ENCODE measurements around the gene MCIDAS. TPM values are rescaled to one million over a fixed set of nuclear protein-coding genes. Genes with fewer than 3 reads are reported as not detected.

The MCIDAS gene
- polyA plus RNA-seq, 3 donors = 0.06 to 0.21 (median 0.11) TPM

- 46 to 72% (median 49%) methylated on average over 7 of the region's 7 CpGs for WGBS, 3 donors
- no peak overlapping the region for H3K27ac ChIP-seq (ENCODE audit: low read depth, low read length)
Observed at GRCh38 chr5:55223812-55224240, 3.3 kb downstream of the MCIDAS start.

DNA sequence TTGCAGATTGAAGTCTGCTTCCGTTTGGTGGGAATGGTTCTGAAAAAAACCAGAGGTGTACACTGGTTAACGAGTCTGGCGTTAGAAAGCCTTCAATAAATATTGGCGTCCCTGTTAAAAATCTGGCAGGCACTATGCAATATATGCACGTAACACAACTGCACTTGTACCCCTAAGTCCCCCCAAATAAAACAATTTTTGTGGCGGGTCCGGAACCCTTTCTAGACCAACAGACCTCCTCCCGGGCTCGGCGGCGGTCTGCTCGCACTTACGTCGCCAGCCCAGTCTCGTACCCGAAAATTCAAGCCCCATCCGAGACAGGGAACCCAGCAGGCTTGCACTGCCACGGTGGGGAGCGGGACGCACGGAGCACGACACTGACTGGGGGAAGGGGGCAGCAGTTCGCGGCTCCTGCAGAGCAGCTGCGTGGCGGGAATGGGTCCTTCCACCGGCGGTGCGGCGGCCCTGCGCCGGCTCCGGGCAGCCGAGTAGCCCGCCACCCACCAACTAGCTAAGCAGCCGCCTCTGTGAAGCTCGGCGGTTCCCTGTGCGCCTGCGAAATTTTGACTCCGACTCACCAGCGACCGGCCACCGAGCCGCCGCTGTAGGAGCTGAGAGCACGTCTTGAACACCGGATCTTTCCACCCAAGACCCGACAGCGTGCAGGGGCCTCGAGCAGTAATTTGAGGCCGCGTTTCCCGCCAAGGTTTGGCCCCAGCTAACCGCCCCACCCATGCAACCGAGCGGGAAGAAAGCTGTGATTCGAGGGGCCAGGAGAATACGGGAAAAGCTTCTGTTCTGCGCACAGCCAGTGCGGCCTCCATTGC is 3.9 kb downstream of the MCIDAS start:
- WGBS, 3 donors = 9 to 39% (median 16%) methylated on average over 61 of the region's 61 CpGs
- H3K27ac ChIP-seq (ENCODE audit: low read depth, low read length) = no peak overlapping the region

GRCh38 chr5:55222092-55222984 is 4.8 kb downstream of the MCIDAS start:
- no peak overlapping the region for H3K27ac ChIP-seq (ENCODE audit: low read depth, low read length)
- 14 to 46% (median 20%) methylated on average over 30 of the region's 30 CpGs for WGBS, 3 donors

DNA sequence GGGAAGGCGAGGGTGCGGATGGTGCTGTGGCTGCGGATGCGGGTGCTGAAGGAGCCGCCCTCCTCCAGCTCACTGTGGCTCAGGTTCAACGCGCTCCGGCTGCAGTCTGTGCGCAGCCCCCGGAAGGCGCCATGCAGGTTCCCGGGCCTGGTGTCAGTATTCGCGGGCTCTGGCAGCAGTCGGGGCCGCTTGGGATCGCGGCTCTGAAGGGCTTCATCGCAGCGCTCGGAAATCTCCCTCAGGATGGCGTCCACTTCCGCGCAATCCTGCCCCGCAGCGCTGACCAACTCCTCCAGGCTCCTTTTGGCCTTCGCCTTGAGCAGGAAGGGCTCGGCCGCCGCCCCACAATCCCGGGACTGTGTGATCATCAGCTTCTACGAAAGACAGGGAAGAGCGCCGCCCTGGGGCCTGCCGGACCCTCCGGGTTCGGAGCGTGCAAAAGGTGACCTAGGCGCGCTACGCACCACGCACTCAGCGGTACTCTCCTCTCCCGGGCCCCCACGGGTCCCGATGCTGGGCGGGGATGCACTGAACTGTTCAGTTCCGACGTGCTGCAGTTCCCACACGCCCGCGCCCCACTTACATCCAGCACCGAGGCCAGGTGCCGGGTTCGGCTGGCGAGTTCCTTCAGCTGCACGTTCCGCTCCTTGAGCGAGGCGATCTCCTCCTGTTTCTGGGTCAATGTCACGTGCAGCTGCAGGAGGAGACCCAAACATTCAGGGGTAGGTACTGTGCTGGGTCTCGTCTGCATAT is 6.5 kb downstream of the MCIDAS start:
- 3 to 25% (median 3%) methylated on average over 59 to 62 of the region's 62 CpGs for WGBS, 3 donors
- H3K27ac ChIP-seq (ENCODE audit: low read depth, low read length) = no peak overlapping the region

GRCh38 chr5:55219770-55220169 is 7.3 kb downstream of the MCIDAS start:
- 68 to 89% (median 89%) methylated on average over 3 of the region's 3 CpGs for WGBS, 3 donors
- no peak overlapping the region for H3K27ac ChIP-seq (ENCODE audit: low read depth, low read length)

- no peak overlapping the region for H3K27ac ChIP-seq (ENCODE audit: low read depth, low read length)
- WGBS, 3 donors = 18 to 70% (median 46%) methylated on average over 4 of the region's 4 CpGs
Observed at GRCh38 chr5:55218967-55219366, 8.1 kb downstream of the MCIDAS start.

DNA sequence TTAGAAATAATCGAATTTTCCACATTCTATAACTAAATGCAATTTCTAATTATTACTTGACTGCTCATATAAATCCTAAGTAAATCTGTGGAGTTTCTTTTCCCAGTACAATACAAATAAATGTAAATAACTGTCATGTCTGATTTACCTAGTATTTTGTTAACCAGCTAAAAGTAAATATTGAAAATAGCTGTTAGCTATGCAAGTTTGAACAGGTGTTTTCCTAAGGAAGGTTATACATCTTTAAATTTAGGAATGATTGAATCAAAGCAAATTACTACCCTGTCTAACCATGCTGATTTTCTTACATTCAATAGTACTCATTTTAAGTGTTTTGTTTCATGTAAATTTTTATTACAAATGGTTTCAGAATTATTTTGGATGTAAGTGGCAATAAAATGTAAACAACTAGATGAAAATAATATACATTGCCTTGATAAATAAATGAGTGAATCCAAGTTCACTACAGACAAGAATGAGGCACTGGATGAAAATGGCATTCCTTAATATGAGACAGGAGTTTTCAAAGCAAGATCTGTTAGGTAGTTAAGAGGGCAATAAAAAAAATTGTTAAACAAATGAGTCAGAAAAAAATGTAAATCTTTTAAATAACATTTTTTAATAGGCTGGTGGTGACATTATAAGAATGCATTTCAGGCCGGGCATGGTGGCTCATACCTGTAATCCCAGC is 15.8 kb downstream of the MCIDAS start:
- 76 to 88% (median 80%) methylated on average over 2 of the region's 2 CpGs for whole genome bisulfite sequencing, 3 donors
- H3K27ac ChIP-seq (ENCODE audit: low read depth, low read length) = no peak overlapping the region

DNA sequence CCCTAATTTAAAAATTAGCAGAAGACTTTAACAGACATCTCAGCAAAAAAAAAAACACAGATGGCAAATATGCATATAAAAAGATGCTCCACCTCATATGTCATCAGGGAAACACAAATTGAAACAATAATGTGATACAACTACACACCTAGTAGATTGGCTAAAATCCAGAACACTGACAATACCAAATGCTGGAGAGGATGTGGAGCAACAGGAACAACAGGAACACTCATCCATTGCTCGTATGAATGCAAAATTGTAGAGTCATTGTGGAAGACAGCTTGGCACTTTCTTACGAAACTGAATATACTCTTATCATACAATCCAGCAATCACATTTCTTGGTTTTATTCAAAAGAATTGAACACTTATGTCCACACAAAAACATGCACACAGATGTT is 22.1 kb downstream of the MCIDAS start:
- 35 to 60% (median 44%) methylated on average over 2 of the region's 2 CpGs for WGBS, 3 donors
- H3K27ac ChIP-seq (ENCODE audit: low read depth, low read length) = no peak overlapping the region

GRCh38 chr5:55191165-55191564 is 36.0 kb downstream of the MCIDAS start:
- WGBS, 3 donors = 71 to 96% (median 76%) methylated on average over 2 of the region's 2 CpGs
- H3K27ac ChIP-seq (ENCODE audit: low read depth, low read length) = no peak overlapping the region

DNA sequence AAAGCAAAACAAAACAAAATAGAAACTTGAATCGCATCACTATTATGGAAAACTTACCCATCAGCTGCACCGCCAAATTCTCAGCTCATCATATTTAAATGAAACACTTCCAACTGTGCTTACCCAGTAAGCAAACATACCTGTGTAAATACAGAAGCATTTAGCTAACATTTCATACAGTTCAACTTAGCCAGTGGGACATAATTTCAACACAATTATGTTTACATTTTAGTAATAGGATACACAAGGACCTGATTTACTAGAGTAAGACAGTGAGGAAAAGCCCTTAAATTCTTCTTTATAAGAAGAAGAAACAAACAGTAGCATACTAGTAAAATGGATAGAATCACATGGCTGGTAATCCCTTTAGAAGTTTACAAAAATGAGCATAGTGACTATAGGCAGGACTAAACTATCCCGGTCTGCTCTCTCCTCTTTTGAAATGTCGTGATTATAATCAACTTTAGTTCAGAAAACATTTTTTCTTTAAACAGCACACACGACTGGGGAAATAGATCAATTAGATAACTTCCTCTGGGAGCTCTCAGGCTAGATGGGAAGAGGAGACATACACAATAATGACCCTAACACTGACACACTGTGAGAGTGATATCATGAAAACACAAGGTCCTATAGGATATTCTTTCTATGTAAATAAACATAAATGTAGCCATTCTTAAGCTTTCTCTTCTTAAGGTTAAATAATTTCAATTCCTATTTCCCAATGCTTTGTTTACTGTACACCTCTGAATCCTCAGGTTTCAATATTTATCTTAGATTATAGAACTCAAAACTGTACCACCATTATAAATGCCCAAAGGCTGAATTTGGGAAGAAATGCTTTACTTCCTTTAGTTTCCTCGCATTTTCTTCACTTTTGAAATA is 38.2 kb downstream of the MCIDAS start:
- H3K27ac ChIP-seq (ENCODE audit: low read depth, low read length) = no peak overlapping the region
- 38 to 63% (median 58%) methylated on average over 6 of the region's 6 CpGs for WGBS, 3 donors

- 35 to 55% (median 55%) methylated on average over 4 of the region's 4 CpGs for WGBS, 3 donors
- H3K27ac ChIP-seq (ENCODE audit: low read depth, low read length) = no peak overlapping the region
Observed at GRCh38 chr5:55187370-55187769, 39.7 kb downstream of the MCIDAS start.

- WGBS, 3 donors = 63 to 72% (median 70%) methylated on average over 1 of the region's 1 CpG
- H3K27ac ChIP-seq (ENCODE audit: low read depth, low read length) = no peak overlapping the region
Observed at GRCh38 chr5:55180016-55180415, 47.1 kb downstream of the MCIDAS start.

DNA sequence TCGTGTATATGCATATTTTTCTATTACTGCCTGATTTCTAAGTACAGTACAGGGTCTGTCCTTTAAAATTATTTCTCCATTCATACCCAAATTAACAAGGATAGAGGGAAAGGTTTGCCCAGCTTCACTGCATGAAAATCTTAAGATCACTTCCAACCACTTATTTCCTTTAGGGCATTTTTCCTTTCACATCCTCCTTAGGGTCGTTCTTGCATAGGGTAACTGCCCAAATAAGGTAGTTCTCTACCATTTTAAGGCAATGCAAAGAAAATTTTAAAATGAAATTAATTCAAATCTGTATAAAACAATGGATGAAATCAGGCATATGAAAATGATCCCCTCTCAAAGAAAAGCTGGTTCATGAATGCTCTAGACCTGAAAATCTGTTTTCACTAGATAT is 50.0 kb downstream of the MCIDAS start:
- WGBS, 3 donors = 9 to 23% (median 18%) methylated on average over 2 of the region's 2 CpGs
- no peak overlapping the region for H3K27ac ChIP-seq (ENCODE audit: low read depth, low read length)

DNA sequence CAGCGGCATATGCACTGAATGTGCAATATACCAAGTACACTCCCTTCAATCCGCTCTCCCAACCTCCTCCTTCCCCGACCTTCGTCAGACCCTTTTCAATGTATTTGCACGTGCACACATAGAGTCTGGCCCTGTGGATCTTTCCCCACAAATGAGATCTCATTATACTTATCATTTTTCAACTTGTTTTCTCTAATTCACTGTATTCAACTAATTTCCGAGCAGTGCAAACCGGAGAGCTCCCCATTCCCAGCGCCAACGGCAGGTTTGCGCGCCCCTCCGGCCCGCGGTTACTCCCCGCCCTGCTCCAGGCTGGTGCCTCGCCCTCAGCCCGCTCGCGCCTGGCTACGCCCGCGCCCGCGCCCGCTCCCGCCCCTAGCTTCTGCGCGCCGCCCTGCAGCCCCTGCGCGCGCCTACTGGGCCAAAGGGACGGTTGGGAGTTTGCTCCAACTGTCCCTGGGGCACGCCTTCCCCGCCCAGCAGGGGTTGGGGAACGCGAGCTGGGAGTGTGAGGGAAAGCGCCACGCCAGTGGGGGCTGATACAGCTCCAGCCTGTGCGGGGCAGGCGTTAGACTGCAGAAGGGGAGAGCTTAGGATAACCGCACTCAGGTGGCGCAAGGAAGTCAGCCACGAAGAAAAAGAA is 50.8 kb downstream of the MCIDAS start:
- no peak overlapping the region for H3K27ac ChIP-seq (ENCODE audit: low read depth, low read length)
- WGBS, 3 donors = 1 to 3% (median 3%) methylated on average over 44 of the region's 44 CpGs

- H3K27ac ChIP-seq (ENCODE audit: low read depth, low read length) = no peak overlapping the region
- WGBS, 3 donors = 11 to 17% (median 15%) methylated on average over 7 of the region's 7 CpGs
Observed at GRCh38 chr5:55175781-55176175, 51.3 kb downstream of the MCIDAS start.

DNA sequence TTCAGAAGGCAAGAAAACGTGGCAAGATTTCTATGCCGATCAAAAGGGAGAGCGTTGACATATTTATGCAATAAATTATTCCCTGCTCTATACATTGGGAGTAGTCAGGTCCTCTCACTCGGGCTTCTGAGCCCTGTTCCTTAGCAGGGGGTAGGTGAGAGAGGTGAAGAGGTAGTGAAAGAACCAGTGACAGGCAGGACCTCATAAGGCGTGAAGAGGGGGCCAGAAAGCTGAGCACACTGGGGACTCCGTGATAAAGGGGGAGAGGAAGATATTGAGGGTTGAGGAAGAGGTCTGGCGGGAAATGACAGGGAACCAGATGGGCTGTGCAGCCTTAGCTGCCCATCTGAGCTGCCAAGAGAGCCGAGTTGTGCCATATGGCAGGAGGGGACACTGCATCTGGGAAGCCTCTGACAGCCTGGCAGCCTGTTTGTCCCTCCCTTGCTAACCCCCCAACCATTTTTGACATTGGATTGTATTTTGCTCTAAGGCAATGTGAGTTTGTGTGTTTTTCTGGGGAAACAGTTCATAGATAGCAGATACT is 53.4 kb downstream of the MCIDAS start:
- 8 to 15% (median 10%) methylated on average over 8 of the region's 8 CpGs for WGBS, 3 donors
- no peak overlapping the region for H3K27ac ChIP-seq (ENCODE audit: low read depth, low read length)
